ENCODE measurements around the gene LIPC. TPM values are rescaled to one million over a fixed set of nuclear protein-coding genes. Genes with fewer than 3 reads are reported as not detected.

The LIPC gene
- total RNA-seq, 3 donors from 2014 or later (not counting 1 experiment from before 2014, with no cell fraction given), result 5.3 to 7.1 (median 5.3) TPM

DNA sequence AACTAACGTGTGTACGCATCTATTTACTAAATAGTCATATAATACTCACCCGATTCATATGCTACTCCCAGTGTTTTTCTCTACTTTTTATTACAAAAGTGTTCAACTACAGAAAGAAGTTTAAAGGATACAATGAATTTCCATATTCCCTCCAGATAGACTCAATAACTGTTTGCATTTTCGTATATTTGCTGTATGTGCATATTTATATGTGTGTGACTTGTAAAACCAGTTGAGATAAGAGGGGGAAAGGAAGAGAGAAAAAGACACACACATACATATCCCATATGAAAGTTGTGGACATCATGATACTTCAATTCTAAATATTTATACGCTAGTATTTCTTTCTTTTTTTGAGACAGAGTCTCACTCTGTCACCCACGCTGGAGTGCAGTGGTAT lies 14.1 kb downstream of the LIPC start:
- TF ChIP-seq, protein P1, sequence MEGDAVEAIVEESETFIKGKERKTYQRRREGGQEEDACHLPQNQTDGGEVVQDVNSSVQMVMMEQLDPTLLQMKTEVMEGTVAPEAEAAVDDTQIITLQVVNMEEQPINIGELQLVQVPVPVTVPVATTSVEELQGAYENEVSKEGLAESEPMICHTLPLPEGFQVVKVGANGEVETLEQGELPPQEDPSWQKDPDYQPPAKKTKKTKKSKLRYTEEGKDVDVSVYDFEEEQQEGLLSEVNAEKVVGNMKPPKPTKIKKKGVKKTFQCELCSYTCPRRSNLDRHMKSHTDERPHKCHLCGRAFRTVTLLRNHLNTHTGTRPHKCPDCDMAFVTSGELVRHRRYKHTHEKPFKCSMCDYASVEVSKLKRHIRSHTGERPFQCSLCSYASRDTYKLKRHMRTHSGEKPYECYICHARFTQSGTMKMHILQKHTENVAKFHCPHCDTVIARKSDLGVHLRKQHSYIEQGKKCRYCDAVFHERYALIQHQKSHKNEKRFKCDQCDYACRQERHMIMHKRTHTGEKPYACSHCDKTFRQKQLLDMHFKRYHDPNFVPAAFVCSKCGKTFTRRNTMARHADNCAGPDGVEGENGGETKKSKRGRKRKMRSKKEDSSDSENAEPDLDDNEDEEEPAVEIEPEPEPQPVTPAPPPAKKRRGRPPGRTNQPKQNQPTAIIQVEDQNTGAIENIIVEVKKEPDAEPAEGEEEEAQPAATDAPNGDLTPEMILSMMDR (IDR thresholded peaks at IDR 0.05), result no peak
- ATAC-seq (no peak), DNase-seq (no peak)
- no peak overlapping the region for H3K4me3 Mint-ChIP-seq
- H3K27me3 ChIP-seq (ENCODE audit: control insufficient read depth, insufficient read depth, low read length), result no peaks in the 10 kb centered on the region
- no peak overlapping the region for H3K27ac ChIP-seq (ENCODE audit: low read length)
- no peaks in the 10 kb centered on the region for H3K36me3 ChIP-seq (ENCODE audit: control insufficient read depth, insufficient read depth, low read length)
- H3K9me3 Mint-ChIP-seq, result no peaks in the 10 kb centered on the region
- no peaks in the 10 kb centered on the region for H3K9me3 ChIP-seq (ENCODE audit: control insufficient read depth, insufficient read depth, low read length)
- WGBS (ENCODE audit: insufficient coverage), result 94% methylated on average over 5 of the region's 6 CpGs
- no peaks in the 10 kb centered on the region for H3K27me3 Mint-ChIP-seq (ENCODE audit: low read depth in 2 of 2)
- no peaks in the 10 kb centered on the region for H3K4me1 ChIP-seq (ENCODE audit: control insufficient read depth, insufficient read depth, low read length)
- peak overlapping the region in 1 of 2 donors; percentile 30 for H3K27ac Mint-ChIP-seq
- intact Hi-C loops (cut with micrococcal nuclease), result no loop called here
- H3K4me1 Mint-ChIP-seq, result peaks cover 46 to 49% of the 10 kb centered on the region in 2 donors
- no peaks in the 10 kb centered on the region for H3K36me3 Mint-ChIP-seq
- no peak overlapping the region for H3K4me3 ChIP-seq (ENCODE audit: low read length)

DNA sequence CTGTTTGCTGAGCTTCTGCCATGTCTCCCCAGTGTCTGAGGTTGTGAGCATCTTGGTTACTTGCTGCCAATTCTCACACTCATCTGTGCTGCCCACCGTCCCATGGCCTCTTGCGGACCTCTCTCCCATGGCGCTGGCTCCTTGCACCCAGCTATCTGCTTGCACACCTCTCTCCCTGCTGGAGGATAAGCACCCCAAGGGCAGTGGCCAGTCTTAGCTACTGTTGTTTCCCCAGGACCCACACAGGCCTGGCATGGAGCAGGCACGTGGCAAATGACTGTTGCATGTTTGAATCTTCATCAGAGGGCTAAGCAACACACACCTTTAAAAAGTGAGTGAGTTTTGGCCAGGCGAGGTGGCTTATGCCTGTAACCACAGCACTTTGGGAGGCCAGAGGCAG lies 14.7 kb downstream of the LIPC start:
- peaks cover 43 to 46% of the 10 kb centered on the region in 2 donors for H3K4me1 Mint-ChIP-seq
- peak overlapping the region in 1 of 2 donors; percentile 30 for H3K27ac Mint-ChIP-seq
- Histone ChIP-seq H3K9me3 (ENCODE audit: control insufficient read depth, insufficient read depth, low read length) (no peaks in the 10 kb centered on the region), H3K27ac (ENCODE audit: low read length) (no peak overlapping the region), H3K36me3 (ENCODE audit: control insufficient read depth, insufficient read depth, low read length) (no peaks in the 10 kb centered on the region), H3K4me1 (ENCODE audit: control insufficient read depth, insufficient read depth, low read length) (no peaks in the 10 kb centered on the region), H3K4me3 (ENCODE audit: low read length) (no peak overlapping the region), H3K27me3 (ENCODE audit: control insufficient read depth, insufficient read depth, low read length) (no peaks in the 10 kb centered on the region)
- TF ChIP-seq, protein P1 (IDR thresholded peaks at IDR 0.05), result no peak
- H3K4me3 Mint-ChIP-seq, result no peak overlapping the region
- no peaks in the 10 kb centered on the region for H3K9me3 Mint-ChIP-seq
- no peaks in the 10 kb centered on the region for H3K27me3 Mint-ChIP-seq (ENCODE audit: low read depth in 2 of 2)
- 88% methylated on average over 5 of the region's 5 CpGs for WGBS (ENCODE audit: insufficient coverage)
- intact Hi-C loops (cut with micrococcal nuclease), result no loop called here
- DNase-seq, result no peak
- H3K36me3 Mint-ChIP-seq, result no peaks in the 10 kb centered on the region
- no peak for ATAC-seq

DNA sequence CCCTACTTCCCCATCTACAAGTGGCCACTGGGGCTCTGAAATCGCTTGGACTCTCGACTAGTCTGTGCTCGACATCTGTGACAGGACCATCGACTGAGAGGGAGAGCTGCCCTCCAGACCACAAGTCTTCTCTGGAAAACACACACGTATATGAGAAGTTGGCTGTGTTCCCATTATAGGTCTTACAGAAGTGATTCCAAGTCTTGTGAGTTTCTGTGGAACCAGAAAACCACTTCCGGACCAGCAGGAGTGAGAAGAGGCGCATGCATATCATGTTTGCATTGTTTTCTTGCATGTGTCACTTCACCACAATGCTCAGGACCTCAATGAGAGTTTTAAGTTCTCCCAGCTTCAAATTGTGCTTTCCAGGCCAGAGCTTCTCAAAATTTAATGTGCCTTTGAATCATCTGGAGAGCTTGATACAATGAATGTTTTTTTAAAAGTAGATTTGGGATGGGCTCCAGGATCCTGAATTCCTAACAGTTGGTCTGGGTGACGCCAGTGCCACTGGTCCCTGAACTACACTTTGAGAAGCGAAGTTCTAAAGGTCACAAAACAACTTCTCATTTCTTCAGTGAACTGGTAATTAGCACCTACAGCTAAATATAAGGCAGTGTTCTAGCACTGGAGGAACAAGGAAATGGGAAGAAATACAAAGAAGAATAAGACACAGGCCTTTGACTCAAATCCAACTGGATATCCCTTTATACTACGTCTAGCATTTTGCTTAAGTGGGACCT lies 15.7 kb downstream of the LIPC start:
- WGBS (ENCODE audit: insufficient coverage), result 72% methylated on average over 10 of the region's 10 CpGs
- no peaks in the 10 kb centered on the region for H3K27me3 Mint-ChIP-seq (ENCODE audit: low read depth in 2 of 2)
- H3K4me3 Mint-ChIP-seq, result no peak overlapping the region

More for the DNA sequence above, 15.7 kb downstream of the LIPC start:
- Histone ChIP-seq H3K27ac (ENCODE audit: low read length) (no peak overlapping the region), H3K36me3 (ENCODE audit: control insufficient read depth, insufficient read depth, low read length) (no peaks in the 10 kb centered on the region), H3K9me3 (ENCODE audit: control insufficient read depth, insufficient read depth, low read length) (no peaks in the 10 kb centered on the region), H3K4me1 (ENCODE audit: control insufficient read depth, insufficient read depth, low read length) (no peaks in the 10 kb centered on the region), H3K4me3 (ENCODE audit: low read length) (no peak overlapping the region), H3K27me3 (ENCODE audit: control insufficient read depth, insufficient read depth, low read length) (no peaks in the 10 kb centered on the region)
- ATAC-seq, result no peak
- Mint-ChIP-seq H3K4me1 (peaks cover 36 to 40% of the 10 kb centered on the region in 2 donors), H3K27ac (peak overlapping the region in 1 of 2 donors; percentile 63), H3K9me3 (no peaks in the 10 kb centered on the region), H3K36me3 (no peaks in the 10 kb centered on the region)
- TF ChIP-seq, protein P1 (IDR thresholded peaks at IDR 0.05), result no peak
- no peak for DNase-seq
- intact Hi-C loops (cut with micrococcal nuclease), result no loop called here
